HG03045 (cell line): ENCODE data around the gene PKHD1.
"Not testable (repeated sequence)": the region's sequence is repeated elsewhere in the genome, so short reads cannot be mapped to it uniquely, and the experiment has no call there.

Experiments used
- ATAC-seq: cut with Tn5 transposase; IDR thresholded peaks from one replicate; pipeline ENCODE4 v1.9.1; 2021; ENCODE audit warnings: mild to moderate bottlenecking, moderate library complexity; ENCODE audit not compliant: unreplicated experiment

The PKHD1 gene

DNA sequence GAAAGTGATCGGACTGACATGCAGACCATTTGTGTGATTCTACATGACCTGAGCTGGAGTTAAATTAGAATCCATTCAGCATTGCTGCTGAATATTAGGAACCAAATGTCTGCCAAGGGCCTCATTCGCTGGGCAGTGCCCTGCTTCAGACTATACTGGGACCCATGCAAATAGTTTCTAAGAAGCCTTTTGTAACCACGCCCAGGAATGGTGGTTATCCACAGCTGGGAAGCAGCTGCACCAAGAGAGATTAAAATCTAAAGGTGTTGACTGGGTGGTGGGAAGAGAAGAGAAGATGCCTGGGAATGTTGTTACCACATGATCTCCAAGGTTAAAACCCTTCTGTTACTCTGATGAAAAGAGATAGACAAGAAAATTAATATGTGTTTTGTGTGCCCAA, 156.8 kb downstream of the PKHD1 start:
- no peak for ATAC-seq

DNA sequence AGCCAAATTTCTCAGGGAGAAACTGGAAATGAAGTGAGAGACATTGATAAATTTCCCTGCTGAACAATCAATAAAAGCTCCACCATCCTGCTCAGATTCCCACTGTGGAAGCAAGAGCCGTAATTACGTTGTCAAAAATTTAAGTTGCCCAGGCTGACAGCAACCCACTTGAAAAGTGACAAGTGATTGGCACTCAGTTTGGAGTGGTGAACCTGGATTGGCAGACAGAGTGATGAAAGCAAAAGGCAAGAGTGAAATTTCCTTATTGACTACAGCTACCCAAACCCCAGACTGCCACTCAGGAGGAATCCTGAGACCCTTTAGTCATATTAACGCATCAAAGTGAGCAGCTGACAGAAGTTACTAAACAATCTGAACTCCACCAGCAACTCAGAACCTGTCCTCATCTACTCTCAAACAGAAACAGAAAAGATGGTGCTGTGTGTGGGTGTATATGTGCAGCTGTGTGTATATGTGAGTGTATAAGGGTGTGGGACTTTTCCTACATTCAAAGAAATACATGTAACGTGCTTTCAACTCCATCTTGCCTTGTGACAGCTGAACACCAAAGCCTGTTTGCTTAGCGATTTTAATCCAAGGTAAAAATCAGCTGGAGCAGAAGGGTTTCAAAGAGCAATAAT, 157.4 kb downstream of the PKHD1 start:
- no peak for ATAC-seq

GRCh38 chr6:51928320-51928719, 159.1 kb downstream of the PKHD1 start:
- ATAC-seq: no peak

GRCh38 chr6:51927450-51927849, 160.0 kb downstream of the PKHD1 start:
- no peak for ATAC-seq

GRCh38 chr6:51926125-51926524, 161.3 kb downstream of the PKHD1 start:
- no peak for ATAC-seq

GRCh38 chr6:51922479-51922878, 164.9 kb downstream of the PKHD1 start:
- not testable (repeated sequence) for ATAC-seq

DNA sequence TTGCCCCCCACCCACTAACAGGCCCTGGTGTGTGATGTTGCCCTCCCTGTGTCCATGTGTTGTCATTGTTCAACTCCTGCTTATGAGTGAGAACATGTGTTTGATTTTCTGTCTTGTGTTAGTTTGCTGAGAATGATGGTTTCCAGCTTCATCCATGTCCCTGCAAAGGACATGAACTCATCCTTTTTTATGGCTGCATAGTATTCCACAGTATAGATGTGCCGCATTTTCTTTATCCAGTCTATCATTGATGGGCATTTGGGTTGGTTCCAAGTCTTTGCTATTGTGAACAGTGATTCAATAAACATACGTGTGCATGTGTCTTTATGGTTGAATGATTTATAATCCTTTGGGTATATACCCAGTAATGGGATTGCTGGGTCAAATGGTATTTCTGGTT, 169.1 kb downstream of the PKHD1 start:
- ATAC-seq: not testable (repeated sequence)

DNA sequence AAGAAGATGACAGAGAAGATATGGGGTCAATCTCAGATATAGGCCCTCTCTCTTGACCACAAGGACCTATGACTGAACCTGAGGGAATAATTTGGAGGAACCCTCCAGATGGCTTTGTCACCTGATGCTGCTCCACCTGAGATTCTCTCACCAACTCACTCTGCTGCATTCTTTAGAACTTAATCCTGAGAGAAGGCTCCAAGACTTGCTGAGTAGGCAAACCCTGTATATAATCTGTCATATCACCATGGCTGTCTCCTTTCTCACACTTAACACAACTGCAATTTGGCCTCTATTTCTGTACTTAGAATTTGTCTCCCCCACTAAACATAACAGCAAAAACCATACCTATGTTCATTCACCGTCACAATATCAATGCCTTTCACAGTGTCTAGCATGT, 172.3 kb downstream of the PKHD1 start:
- ATAC-seq: no peak

- no peak for ATAC-seq
Observed at GRCh38 chr6:51913265-51913664, 174.1 kb downstream of the PKHD1 start.

DNA sequence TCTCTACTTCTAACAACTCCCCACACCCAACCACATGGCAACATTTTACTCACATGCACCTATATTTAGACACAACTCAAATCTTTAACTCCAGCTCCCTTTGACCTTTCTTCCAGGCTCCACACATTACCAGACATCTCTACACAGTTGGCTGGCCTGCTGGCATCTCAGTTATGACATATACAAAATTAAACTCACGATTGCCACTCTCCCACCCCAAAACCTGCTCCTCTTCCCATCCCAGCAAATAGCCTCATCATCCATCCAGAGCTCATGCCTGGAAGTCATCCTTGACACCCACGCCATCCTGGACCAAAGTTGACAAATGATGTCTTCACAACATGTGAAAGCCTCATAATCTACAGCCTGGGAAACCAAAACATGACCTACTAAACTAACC, 176.6 kb downstream of the PKHD1 start:
- no peak for ATAC-seq

GRCh38 chr6:51908243-51908642, 179.2 kb downstream of the PKHD1 start:
- no peak for ATAC-seq

DNA sequence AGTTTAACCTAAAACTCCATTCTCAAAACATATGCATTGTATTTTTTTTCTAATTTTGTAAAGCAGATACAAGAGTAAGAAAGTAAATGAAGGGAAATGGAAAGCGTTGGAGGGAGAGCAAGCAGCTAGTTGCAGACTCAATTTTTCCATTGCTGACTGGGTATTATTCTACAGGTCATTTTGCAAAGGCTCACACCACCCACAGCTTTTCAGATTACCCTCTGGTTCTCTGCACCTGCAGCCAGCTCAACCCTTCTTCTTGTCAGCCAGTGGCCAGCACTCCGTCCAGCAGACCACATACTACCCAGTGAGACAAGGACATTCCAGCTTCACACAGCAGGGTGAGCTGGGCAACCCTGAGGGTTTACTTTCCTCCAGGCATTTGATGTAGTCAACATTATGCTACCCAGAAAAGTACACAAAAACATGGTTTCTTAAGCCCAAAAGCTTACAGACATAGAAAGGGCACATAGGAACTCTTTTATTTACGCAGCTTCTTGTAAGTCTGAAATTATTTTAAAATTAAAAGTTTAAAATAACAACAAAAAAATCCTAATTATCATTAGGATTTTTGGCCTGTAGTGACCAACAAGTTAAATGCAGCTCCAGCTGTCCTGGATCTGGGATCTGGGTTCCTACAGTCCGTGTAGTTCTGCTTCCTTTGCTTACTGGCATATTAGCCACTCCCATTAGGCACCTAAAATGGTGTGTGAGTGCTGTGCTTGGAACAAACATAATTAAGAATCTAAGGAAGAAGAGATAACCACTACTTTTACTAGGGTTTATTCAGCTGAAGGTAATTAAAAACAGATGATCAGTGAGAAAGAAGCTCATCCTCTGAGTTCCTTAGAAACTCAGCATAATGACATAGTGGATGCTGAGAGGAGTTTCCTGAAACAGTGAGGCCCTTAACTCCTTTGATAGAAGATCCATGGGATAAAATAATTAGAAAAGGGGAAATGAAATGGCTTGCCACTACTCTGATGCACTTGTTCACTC, 185.3 kb downstream of the PKHD1 start:
- no peak for ATAC-seq

DNA sequence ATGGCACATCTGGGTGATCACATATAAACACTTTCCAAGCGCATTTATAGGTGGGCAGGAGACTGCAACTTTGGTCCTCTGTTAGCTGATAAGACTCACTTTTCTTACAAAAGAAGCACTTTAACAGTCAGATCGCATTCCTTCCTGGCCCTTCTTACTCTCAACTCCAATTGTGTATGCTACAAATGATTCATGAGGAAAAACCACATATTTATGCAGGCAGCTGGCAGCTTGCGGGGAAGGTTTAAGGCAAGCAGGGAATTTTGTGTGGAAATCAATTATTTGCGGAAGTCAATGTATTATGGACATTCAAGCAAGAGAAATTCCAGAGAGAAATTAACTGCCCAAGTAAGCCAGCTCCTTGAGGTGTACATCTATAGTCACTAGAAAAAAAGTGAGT, 194.0 kb downstream of the PKHD1 start:
- no peak for ATAC-seq

- ATAC-seq: no peak
Observed at GRCh38 chr6:51892750-51893149, 194.7 kb downstream of the PKHD1 start.

DNA sequence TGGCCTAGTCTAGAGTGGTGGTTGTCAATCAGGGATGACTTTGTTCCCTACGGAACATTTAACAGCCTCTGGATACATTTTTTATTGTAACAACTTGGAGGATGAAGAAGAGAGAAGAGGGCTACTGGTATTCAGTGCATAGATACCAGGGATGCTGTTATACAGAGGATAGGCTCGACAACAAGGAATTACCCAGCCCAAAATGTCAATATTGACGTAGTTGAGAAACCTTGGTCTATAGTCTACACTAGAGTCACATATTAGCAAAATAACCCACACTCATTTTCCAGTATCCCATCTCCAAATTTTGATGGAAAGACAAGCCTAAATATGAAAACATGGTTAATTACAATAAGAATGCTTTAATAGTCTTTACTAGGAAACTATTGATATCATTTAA, 195.1 kb downstream of the PKHD1 start:
- no peak for ATAC-seq

DNA sequence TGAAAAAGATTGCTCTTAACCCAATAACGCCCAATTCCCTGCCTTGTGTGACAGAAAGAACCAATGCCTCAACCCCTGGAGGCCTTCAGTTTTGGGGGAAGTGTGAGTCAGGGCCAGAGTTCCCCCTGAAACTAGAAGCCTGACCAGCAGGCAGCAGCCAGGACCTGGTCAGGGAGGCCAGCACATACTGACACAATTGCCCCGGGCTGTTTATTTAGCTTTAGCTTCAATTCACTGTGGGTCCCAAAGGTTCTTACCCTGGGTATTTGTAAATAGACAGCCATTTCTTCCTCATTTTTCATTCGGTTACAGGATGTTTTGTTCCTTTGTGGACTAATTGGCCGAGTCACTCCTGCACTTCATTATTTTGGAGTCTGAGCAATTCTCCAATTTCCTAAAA, 195.6 kb downstream of the PKHD1 start:
- ATAC-seq: no peak

GRCh38 chr6:51887859-51888258, 199.6 kb downstream of the PKHD1 start:
- ATAC-seq: no peak

- ATAC-seq: no peak
Observed at GRCh38 chr6:51885957-51886356, 201.5 kb downstream of the PKHD1 start.

DNA sequence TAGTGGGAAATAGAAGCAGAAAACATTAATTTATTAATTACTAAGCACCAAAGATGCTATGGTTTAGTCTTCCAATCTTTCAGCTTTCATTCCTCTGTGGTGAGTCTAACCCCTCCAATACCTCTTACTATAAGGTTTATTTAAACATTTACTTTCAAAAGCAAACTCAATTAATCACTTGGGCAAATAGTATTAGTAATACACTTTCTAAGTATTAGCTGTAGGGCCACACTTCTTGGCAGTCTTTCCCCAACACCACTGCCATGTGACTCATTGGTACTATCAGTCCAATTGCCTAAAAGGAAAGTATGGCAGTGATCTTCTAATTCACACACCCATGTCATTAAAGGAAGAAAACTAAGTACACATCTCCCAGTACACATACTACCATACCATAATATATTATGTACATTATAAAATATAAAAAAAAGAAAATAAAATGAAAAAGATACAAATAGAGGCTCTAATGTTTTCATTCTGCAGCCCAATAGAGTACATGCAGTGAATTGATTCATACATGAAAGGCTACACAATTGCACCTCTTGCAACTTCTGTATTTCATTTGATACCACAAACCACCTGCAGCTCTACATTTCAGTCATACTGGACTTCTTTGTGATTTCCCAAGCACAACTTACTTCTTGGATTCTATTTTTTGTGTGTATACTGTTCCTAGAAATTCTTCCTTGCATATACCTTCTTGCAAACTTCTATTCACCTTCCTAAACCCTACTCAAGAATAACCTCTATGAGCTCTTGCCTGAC, 218.6 kb downstream of the PKHD1 start:
- no peak for ATAC-seq

GRCh38 chr6:51866867-51867266, 220.5 kb downstream of the PKHD1 start:
- ATAC-seq: no peak

- ATAC-seq: no peak
Observed at GRCh38 chr6:51865996-51866395, 221.4 kb downstream of the PKHD1 start.
